Suppressor macrophage (primary cell): ENCODE data around the gene SCFD2.
"Not testable (repeated sequence)": the region's sequence is repeated elsewhere in the genome, so short reads cannot be mapped to it uniquely, and the experiment has no call there.

Experiments used
- DNase-seq, 4 experiments: peaks; one replicate each; pipeline ENCODE4 v3.0.0-alpha.2; 2020 to 2022

SCFD2 gene

DNA sequence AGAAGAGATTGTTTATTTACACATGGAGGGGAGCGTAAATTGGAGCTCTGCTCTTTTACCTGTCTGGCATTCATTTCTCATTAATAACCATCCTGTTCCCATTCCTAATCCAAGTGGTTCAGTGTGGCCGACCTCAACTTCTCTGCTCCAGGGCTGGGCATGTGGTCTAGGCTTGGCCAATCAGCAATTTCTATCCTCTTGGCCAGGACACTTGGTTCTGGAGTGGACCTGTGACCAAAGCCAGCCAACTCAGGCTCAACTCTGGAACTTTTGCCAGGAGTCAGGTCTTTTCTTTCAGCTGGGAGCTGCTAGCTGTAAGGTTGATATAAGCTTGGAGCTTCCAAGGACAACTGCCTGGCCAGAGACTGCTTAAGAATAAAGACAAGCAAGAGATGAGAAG, 519.4 kb downstream of the SCFD2 start:
- DNase-seq = no peak

DNA sequence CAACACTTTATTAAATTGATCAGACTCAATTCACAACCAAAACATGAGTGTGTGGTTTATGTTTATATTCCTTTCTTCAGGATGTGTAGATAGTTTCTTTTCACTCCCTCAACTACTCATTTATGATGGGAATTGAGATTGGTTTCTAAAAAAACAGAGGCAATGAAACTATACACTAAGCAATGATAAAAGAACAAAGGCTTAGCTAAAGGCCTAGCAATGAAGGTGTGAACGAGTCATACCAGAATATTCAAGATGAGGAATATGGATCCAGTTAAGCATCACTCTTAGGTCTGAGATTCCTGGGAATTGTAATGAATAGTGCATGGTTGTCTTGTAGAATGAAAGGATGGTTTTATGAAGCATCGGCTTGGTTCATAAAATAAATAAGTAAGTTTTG, 521.3 kb downstream of the SCFD2 start:
- no peak for DNase-seq

DNA sequence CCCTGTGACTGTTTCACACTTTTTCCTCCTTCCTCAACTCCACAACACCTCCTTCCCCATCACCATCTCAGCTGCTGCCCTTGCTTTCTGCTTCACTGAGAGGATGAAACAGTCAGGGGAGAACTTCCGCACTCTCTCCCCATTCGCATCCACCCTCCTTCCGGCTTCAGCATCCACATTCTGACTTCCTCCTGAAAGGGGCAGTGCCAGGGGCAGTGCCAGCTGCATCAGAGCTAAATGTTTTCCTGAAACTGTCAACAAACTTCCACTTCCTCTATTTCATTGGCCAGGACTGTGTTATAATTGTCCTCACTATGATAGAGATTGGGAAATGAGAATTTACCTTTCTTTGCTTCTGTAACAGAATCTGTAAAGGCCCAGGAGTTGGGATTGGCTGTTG, 521.9 kb downstream of the SCFD2 start:
- peak; percentile 73 to 87 (median 84) for DNase-seq

DNA sequence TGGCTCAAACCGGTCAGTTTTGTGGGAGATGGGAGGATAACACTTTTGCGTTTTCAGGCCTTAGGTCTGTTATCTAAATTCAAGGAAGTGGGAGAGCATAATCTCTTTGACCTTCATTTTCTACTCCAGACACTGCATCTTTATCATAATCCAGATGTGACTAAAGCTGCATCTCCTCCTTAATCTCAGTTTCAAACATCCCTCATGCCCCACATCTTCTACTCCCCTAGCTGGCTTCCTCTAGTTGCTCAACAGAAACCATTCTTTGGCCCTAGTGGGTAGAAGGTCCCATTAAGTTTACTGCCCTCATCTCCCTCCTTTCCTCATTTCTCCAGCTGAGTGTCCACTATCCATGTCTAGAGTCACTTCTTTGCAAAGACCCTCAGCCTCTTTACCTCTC, 522.5 kb downstream of the SCFD2 start:
- no peak for DNase-seq

DNA sequence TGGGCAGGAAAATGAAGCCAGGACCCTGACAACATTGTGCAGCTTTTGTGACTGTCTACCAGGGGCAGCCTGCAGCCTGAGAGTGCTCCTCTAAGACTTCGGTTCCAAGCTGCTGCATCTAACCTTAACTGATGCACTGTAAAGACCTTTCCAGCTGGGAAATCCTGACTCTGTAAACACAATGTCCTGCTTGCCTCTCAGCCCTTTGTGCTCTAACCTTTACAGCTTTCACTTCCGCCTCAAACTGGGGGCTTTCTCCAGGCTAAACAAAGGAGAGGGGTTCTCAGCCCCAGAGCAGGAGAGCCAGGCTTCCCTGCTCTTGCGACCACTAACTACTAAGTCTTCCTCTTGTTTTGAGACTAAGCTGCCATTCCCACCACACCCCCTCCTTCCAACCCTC, 523.1 kb downstream of the SCFD2 start:
- DNase-seq = no peak

DNA sequence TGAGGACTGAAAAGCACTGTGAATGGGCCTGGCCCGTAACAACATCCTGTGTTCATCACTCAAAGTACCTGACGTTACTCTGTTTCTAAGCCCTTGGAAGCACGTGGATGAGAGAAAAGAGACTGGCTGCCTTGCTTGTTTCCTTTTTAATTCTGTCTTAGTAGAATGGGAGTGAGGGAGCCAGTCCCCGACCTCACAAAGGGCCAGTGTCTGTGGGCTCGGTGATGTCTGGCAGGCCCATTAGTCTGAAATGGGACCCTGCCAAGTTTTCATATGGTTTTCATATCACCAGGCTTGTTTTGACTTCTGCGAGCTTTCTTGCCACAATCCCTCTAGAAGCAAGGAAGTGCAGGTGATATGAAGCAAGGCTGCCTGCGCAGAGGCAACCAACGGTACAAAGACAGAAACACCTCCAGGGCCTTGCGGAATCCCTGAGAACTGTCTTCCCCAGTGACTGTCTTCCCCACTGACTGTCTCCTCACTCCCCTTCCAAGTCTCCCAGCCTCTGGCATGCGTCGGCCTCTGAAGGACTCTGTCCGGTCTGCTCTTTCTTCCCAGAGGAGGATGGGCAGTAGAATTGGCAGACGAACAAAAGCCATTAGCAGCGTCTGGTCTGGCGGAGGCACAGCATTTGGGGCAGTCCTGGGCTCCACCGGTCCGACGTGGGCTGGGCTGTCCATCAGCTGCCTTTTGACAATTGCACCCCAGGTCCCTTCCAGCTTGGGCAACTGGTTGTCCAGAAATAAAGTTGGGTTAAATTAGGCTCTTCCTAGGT, 524.0 kb downstream of the SCFD2 start:
- DNase-seq = no peak

DNA sequence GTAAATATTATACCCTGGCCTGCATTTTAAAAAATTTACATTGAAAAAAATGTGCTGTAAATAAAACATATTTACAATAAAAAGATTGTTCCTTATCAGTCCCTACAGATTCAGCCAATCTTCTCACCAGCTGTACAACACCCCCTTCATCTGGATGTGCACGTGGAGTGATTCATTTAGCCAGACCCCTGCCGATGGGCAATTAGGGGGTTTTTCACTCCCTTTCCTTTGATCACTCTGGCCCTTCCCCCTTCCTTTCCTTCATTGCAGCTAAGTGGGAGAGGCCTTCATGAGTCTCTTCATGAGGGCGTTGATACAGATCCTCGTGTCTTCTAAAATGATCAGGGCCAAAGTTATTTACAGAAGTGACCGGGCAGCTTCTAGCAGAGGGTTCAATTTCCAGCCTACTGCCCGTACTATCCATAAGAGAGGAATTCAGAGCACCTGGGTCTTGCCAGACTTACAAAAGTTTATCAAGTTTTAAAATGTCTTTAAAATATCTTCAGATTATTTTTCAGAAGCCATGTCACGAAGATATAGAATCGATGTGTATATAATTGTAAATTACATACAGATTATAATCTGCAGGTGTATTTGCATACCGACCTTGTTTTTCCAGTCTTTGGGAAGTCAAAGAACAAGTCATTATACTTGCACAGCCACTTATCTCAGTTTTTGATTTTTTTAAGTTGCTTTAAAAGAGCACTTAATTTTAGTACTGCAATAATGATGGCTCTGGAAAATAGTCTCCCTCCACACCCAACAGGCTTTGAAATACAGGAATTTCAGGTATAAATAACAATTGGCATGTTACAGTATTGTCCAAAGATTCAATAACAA, 525.1 kb downstream of the SCFD2 start:
- DNase-seq = no peak

DNA sequence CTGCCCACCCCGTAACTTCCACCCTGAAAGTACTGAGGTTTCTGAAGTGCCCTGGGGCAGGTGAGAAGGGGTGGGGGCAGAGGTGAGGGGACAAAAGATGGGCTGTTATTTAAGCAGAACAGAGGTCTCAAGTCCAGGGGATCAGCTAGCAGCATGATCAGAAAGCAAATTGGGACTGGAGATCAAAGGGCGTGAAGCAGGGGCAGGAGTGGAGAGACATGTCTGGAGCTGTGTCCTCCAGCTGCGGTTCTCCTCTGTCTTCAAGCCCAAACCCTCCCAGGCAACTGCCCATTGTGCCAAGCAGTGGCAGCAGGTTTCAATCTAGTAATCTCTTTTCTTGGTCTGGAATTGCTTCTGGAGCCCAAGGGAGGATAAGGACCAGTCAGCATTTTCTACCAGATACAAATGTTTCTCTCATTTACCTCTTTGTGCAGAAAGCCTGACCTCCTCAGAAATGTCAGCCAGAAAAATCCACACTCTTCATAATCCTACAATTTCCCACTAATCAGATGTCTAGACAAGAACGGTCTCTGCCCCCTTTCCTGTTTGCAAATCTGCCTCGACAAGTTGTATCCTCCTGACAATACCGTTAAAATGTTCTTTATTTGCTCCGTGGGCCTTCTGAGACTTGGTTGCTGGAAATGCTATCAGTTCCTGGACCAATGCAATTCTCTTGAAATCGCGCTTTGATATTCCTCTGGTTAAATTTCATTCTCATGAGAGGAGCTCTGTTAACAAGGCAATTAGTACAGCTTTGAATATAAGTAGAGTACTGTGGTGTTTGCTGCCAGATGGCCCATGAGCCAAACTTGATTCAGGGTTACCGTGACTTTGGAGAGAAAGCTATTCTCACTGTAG, 526.9 kb downstream of the SCFD2 start:
- DNase-seq = no peak

DNA sequence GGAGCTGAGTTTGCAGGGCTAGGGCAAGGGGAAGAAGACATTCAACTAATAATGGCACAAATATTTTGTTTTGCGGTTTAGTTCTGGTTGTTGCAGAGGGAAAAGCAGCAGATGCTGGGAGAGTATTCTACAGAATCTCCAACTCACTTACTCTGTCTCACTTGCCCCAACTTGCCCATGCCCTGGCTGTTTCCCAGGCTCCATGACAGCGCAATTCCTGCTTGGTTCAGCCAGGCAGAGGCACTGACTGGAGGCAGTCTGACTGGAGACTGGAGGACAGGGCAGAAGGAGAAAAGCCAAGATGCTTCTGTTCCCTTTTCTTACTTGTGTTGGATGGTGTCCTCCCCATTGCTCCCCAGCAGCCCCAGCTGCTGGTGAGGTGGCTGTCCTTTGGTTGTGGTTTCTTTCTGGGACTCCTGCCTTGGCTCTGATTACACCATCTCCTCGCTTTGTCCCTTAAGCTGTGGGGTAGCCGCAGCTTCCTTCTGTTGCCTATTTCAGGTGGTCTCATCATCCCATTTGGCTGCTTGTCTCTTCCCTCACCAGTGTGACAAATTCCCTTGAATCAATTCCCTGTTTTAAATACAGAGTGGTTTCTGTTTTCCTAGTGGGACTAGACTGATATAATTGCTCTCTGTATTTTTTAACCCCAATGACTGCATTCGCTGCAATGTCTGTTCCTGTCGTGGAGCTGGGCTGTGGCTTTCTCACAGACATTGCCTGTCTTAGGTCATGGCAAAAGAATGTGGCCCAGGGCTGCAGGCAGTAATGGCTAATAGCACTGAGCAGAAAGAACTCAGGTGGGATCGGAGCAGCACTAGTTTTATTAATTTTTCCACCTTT, 527.9 kb downstream of the SCFD2 start:
- no peak for DNase-seq

DNA sequence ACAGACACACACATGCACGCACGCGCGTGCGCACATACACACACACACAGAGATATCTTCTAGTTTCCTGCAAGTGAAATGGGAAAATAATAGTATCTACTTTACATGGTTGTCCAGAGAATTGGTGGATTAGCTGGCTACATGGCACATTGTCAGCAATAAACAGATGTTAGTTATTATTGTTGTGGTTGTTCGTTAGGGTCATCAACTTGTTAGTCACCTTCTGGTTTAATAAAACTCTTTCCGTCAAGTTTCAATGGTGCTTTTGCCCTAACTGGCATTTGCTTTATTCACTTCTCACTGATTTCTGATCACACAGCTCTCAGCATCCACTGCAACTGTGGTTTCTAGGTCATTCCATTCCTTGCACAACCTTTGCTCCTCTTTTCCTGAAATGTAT, 529.2 kb downstream of the SCFD2 start:
- no peak for DNase-seq

DNA sequence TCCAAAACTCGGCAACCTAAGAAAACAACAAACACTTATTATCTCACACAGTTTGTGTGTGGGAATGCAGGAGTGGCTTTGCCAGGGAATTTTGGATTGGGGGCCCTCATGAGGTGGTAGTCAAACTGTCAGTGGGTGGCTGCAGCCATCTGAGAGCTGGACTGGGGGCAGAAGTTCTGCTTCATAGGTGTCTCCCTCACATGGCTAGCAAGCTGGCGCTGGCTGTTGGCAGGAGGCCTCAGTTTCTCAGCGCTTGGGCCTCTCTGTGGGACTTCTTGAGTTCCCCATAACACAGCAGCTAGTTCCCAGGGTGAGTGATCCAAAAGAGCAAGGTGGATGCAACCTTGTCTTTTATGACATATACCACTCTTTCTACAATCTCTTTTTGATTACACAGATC, 529.7 kb downstream of the SCFD2 start:
- no peak for DNase-seq

DNA sequence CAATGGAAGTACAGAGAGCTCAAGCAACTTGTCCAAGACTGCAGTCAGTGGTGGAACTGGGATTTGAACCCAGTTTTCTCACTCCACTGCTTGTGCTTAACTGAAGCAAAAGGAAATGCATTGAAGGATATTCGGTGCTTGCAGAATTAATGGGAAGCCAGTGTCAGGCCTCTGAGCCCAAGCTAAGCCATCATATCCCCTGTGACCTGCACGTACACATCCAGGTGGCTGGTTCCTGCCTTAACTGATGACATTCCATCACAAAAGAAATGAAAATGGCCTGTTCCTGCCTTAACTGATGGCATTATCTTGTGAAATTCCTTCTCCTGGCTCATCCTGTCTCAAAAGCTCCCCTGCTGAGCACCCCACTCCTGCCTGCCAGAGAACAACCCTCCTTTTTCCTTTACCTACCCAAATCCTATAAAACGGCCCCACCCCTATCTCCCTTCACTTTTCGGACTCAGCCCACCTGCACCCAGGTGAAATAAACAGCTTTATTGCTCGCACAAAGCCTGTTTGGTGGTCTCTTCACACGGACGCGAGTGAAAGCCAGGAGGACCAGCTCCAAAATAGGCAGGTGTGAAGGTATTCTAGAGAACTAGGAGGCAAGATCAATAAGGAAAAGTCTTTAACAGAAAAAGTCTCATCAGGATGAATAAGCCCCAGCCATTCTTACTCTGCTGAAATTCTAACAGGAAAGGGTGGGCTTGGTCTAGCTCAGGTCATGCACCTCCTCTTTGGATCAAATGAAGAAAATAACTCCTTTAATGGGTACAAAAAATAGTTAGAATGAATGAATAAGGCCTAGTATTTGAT, 531.0 kb downstream of the SCFD2 start:
- not testable (repeated sequence) for DNase-seq

DNA sequence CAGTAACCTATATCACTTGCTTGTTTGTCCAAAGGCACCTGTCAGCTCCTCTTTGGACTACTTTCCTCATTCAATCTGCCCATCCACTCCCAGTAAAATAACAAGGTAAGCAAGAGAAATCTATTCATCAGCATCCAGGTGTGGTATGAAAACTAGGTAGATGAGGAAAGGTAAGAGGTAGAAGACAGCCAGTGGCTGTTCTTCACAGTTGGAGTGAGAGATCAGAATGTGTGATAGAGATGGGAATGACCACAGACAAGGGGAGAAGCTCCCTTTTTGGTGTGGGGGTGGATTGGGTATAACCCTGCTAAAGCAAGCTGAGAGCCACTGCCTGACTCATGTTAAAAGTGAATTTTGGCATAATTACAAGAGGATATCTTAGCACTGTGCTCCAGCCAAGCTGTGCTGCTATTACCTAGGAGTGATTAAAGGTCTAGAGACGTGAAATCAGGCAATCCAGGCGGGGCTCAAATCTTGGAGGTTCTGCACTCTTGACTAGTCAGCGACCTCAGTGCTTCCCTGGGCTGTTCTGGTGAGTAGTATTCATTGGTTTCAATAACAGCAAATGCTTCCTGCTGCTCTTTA, 531.8 kb downstream of the SCFD2 start:
- no peak for DNase-seq

DNA sequence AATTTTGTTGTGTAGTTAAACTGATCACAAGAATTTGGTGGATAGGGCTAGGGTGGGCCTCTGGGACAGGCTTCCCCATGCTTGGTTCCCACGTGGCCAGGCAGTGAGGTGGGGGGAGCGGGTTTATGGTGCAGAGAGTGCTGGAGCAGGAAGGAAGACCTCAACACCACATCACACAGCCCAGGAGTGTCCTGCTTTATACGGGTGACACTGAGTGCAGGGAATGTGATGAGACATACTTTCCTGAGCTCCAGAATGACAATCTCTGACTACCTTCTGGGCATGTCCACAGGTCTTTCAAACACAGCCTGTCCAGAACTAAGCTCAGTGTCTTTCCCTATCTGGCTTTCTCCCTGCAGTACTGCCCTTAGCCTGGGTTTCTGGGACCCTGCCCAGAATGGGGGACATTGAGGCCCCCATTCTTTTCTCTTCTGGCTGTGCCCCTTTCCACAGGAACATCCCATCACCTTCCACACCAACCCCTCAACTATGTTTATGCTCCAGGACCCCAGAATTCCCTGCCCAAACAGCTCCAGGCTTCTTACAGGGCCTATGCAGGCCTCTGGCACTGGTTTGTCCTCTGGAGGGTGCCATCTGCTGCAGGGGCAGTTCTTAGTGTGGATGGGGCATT, 540.3 kb downstream of the SCFD2 start:
- DNase-seq = no peak

DNA sequence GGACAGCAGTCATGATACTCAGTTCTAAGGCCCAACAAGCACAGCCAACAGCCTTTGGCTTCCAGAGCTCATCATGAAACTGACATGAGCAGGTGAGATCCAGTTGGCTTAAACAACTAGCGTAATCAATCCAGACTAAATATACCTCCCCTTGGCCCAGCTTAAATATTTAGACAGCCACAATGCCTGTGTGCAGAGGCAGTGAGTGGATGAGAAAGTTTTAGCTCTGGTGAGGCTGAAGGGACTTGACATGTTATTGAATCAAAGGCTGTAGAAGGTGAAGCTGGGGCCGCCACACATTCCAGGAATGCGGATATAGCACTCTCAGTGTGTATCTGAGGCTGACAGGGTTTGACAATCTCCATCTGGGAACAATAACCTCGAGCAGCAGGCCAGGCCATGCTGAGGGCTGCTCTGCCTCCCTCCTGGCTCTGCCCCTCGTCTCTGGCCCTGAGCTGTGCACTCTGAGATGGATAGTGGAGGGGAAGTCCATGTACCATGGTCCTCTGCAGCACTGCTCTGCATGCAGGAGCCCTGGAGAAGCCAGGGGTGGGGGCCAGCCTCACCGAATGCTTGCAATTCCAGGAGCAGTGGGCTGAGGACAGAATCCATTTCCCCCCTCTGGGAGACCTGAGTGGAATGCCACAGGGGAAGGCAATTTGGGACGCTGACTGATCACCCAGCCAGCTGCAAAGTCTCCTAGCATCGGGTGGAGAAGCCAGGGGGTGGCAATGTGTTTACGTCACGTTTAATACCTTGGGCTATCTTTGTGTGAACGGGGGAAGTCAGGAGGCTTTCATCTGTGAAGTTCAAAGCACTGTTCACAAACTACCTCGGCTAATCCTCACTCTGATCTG, 541.0 kb downstream of the SCFD2 start:
- DNase-seq = no peak

DNA sequence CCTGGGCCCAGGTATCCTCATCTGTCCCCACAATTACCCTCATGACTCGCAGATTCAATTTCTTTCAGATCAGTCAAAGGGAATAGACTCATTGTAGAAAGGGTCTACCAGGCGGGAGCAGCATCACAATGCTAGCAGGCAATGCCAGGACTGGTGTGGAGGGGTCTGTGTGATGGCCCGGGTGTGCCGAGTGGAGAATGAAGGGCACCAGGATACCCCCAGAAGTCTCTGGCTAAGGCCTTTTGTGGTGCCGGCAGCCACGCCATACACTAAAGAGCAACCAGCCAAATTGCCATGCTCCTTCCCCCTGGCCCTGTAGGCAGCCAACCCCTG, 541.6 kb downstream of the SCFD2 start:
- DNase-seq = no peak

DNA sequence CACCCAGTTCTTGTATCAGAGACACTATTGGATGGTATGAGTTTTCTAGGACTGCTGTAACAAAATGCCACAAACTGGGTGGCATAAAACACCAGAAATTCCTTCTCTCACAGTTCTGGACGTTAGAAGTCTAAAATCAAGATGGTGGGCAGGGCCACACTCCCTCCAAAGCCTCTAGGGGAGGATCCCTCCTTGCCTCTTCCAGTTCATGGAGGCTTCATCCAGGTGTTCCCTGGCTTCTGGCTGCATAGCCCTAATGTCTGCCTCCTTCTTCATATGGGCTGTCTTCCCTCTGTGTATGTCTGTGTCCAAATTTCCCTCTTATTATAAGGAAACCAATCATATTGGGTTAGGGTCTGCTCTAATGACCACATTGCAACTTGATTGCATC, 542.2 kb downstream of the SCFD2 start:
- no peak for DNase-seq
